Neutrophil (primary cell): ENCODE results near the gene NPHP4.

Experiments used
- H3K27ac ChIP-seq: fragments of 200-600 bp; sonication (generic); 2 replicates; pipeline ENCODE4 v1.5.1; 2016; ENCODE audit warnings: mild to moderate bottlenecking, moderate library complexity
- H3K27me3 ChIP-seq: fragments of 200-600 bp; sonication (generic); 2 replicates; pipeline ENCODE4 v1.6.0; 2016; ENCODE audit warnings: mild to moderate bottlenecking
- H3K36me3 ChIP-seq: fragments of 200-600 bp; sonication (generic); 2 replicates; pipeline ENCODE4 v1.5.1; 2017
- H3K4me1 ChIP-seq, 2 experiments: fragments of 200-600 bp in 1 of 2; sonication (generic) in 1 of 2; 1 replicate in 1 of 2; 2 replicates in 1 of 2; pipeline versions ENCODE4 v1.5.1 to v1.6.1; 2013 to 2016; ENCODE audit warnings: low read depth in 1 of 2, low read length in 1 of 2, mild to moderate bottlenecking in 1 of 2, moderate library complexity in 1 of 2; ENCODE audit not compliant: control insufficient read depth in 1 of 2, insufficient read depth in 1 of 2
- H3K4me3 ChIP-seq, 2 experiments: fragments of 200-600 bp in 1 of 2; sonication (generic) in 1 of 2; 1 replicate in 1 of 2; 2 replicates in 1 of 2; pipeline ENCODE4 v1.5.1; 2013 to 2016; ENCODE audit warnings: low read depth in 1 of 2, low read length in 1 of 2, mild to moderate bottlenecking in 1 of 2, moderate library complexity in 1 of 2
- H3K9me3 ChIP-seq: fragments of 200-600 bp; sonication (generic); 2 replicates; pipeline ENCODE4 v1.5.1; 2016
- TF ChIP-seq, protein P1 (sequence below): fragments of 200-600 bp; sonication (generic); IDR thresholded peaks from 2 replicates; pipeline ENCODE4 v1.5.1; 2016; ENCODE audit warnings: antibody characterized with exemption

The NPHP4 gene

GRCh38 chr1:6038603-6039002, 46.4 kb upstream of the NPHP4 start:
- H3K27me3 ChIP-seq = no peaks in the 10 kb centered on the region
- peak overlapping the region; percentile 72 for H3K27ac ChIP-seq
- TF ChIP-seq, protein P1, sequence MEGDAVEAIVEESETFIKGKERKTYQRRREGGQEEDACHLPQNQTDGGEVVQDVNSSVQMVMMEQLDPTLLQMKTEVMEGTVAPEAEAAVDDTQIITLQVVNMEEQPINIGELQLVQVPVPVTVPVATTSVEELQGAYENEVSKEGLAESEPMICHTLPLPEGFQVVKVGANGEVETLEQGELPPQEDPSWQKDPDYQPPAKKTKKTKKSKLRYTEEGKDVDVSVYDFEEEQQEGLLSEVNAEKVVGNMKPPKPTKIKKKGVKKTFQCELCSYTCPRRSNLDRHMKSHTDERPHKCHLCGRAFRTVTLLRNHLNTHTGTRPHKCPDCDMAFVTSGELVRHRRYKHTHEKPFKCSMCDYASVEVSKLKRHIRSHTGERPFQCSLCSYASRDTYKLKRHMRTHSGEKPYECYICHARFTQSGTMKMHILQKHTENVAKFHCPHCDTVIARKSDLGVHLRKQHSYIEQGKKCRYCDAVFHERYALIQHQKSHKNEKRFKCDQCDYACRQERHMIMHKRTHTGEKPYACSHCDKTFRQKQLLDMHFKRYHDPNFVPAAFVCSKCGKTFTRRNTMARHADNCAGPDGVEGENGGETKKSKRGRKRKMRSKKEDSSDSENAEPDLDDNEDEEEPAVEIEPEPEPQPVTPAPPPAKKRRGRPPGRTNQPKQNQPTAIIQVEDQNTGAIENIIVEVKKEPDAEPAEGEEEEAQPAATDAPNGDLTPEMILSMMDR = no peak
- H3K36me3 ChIP-seq = peaks cover 72% of the 10 kb centered on the region
- no peaks in the 10 kb centered on the region for H3K9me3 ChIP-seq
- peaks cover 44 to 53% of the 10 kb centered on the region in 2 experiments for H3K4me1 ChIP-seq
- H3K4me3 ChIP-seq = no peak overlapping the region

DNA sequence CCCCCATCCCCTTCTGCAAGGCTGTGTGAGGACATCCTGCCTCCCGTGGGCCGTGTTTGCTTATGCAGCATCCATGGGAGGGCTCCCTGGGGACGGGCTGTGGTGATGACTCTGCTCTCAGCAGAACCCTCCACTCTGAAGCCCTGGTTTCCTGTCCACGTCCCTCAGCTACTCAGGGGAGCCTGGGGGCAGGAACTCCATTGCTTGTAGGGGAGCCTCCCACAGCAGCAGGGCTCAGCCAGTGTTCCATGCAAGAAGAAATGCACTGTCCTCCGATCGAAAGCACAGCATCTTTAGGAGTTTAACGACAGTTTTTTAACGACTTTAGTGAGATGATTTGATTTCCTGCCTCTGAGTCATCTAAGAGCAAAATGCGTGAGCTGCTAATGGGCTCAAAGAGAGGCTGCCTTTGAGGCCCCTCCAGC, 45.1 kb upstream of the NPHP4 start:
- H3K4me3 ChIP-seq = no peak overlapping the region
- H3K9me3 ChIP-seq = no peaks in the 10 kb centered on the region
- H3K36me3 ChIP-seq = peaks cover 59% of the 10 kb centered on the region
- peak overlapping the region; percentile 46 for H3K27ac ChIP-seq
- TF ChIP-seq, protein P1 = no peak
- H3K27me3 ChIP-seq = no peaks in the 10 kb centered on the region
- H3K4me1 ChIP-seq = peaks cover 47 to 59% of the 10 kb centered on the region in 2 experiments

GRCh38 chr1:6035719-6036118, 43.5 kb upstream of the NPHP4 start:
- Histone ChIP-seq H3K9me3 (no peaks in the 10 kb centered on the region), H3K4me3 (no peak overlapping the region), H3K27ac (peak overlapping the region; percentile 68), H3K36me3 (peaks cover 43% of the 10 kb centered on the region), H3K4me1 (peaks cover 45 to 64% of the 10 kb centered on the region in 2 experiments), H3K27me3 (no peaks in the 10 kb centered on the region)
- TF ChIP-seq, protein P1 = no peak

- Histone ChIP-seq H3K36me3 (peaks cover 39% of the 10 kb centered on the region), H3K27ac (peak overlapping the region; percentile 68), H3K9me3 (no peaks in the 10 kb centered on the region), H3K4me1 (peaks cover 45 to 64% of the 10 kb centered on the region in 2 experiments), H3K4me3 (no peak overlapping the region), H3K27me3 (no peaks in the 10 kb centered on the region)
- TF ChIP-seq, protein P1 = no peak
These were observed 43.1 kb upstream of the NPHP4 start for GRCh38 chr1:6035303-6035702.

DNA sequence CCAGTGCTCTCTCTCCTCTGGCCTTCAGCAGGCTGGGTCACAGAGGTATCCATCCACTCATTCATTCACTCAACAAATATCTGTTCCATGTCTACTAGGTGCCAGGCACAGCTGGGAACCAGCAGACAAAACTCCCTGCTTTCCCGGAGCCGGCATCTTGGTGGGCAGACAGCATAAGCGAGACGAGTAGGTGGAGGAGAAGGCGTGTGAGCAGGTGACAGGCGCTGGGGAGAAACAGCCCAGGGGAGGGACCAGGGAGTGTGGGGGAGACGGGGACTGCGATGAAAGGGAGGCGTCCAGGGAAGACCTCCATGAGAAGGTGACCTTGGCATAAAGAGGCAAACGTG, 42.5 kb upstream of the NPHP4 start:
- H3K36me3 ChIP-seq = peaks cover 34% of the 10 kb centered on the region
- H3K27ac ChIP-seq = peak overlapping the region; percentile 68

More for the DNA sequence above, 42.5 kb upstream of the NPHP4 start:
- H3K27me3 ChIP-seq = no peaks in the 10 kb centered on the region
- TF ChIP-seq, protein P1 = no peak
- H3K4me1 ChIP-seq = peaks cover 45 to 64% of the 10 kb centered on the region in 2 experiments
- no peak overlapping the region for H3K4me3 ChIP-seq
- H3K9me3 ChIP-seq = no peaks in the 10 kb centered on the region
